Measurements from ENCODE around the gene THAP4. TPM values are rescaled to one million over a fixed set of nuclear protein-coding genes. Genes with fewer than 3 reads are reported as not detected.

Gene THAP4
- total and polyA plus RNA-seq, 2 experiments from 2014 or later, result 62.9 to 80.4 TPM

GRCh38 chr2:241563031-241563507 lies 73.9 kb downstream of the THAP4 start (continued):
- TF ChIP-seq, protein P1, sequence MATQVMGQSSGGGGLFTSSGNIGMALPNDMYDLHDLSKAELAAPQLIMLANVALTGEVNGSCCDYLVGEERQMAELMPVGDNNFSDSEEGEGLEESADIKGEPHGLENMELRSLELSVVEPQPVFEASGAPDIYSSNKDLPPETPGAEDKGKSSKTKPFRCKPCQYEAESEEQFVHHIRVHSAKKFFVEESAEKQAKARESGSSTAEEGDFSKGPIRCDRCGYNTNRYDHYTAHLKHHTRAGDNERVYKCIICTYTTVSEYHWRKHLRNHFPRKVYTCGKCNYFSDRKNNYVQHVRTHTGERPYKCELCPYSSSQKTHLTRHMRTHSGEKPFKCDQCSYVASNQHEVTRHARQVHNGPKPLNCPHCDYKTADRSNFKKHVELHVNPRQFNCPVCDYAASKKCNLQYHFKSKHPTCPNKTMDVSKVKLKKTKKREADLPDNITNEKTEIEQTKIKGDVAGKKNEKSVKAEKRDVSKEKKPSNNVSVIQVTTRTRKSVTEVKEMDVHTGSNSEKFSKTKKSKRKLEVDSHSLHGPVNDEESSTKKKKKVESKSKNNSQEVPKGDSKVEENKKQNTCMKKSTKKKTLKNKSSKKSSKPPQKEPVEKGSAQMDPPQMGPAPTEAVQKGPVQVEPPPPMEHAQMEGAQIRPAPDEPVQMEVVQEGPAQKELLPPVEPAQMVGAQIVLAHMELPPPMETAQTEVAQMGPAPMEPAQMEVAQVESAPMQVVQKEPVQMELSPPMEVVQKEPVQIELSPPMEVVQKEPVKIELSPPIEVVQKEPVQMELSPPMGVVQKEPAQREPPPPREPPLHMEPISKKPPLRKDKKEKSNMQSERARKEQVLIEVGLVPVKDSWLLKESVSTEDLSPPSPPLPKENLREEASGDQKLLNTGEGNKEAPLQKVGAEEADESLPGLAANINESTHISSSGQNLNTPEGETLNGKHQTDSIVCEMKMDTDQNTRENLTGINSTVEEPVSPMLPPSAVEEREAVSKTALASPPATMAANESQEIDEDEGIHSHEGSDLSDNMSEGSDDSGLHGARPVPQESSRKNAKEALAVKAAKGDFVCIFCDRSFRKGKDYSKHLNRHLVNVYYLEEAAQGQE (IDR thresholded peaks at IDR 0.05; ENCODE audit: unreplicated experiment), result no peak
- TF ChIP-seq ZNF114 (CRISPR knock-in tag; IDR thresholded peaks at IDR 0.05) (no peak), ZNF331 (CRISPR knock-in tag; IDR thresholded peaks at IDR 0.05; ENCODE audit: low read depth) (no peak), CTCF (conservative IDR thresholded peaks at IDR 0.05; ENCODE audit: low read depth in 2 of 2) (no peak), EZH2 (IDR thresholded peaks at IDR 0.05; ENCODE audit: low read depth, unreplicated experiment) (no peak)

DNA sequence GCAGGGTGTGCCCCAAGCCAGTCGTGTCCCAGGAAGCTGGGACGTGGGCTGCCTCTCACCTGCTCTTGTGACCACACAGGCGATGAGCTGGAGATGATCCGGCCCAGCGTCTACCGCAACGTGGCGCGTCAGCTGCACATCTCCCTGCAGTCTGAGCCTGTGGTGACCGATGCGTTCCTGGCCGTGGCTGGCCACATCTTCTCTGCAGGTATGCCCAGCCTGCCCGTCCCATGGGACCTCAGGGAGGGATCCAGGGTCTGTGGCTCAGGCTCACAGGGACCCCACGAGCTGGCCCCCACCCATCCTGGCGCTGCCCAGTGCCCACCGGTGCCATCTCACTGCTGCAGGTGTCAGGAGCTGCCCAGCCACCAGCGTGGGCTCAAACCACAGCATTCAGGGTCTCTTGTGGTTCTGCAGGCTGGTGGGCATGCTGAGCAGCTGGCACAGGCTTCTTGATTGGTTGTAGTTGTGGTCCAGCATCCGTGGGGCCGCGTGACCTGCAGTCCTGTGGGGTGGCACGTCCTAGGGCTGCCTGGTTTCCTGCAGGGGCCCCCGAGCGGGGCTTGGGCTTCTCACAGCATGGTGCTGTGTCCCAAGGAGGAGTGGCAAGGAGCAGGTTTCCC lies 74.6 kb downstream of the THAP4 start:
- Mint-ChIP-seq H3K36me3 (ENCODE audit: low read depth) (peaks cover 3% of the 10 kb centered on the region; the same call in 2 of the 3 replicates), H3K27me3 (ENCODE audit: insufficient read depth, low read depth, poor library complexity) (peaks cover 19% of the 10 kb centered on the region), H3K9me3 (peaks cover 7% of the 10 kb centered on the region; the same call in 2 of the 3 replicates), H3K4me3 (no peak overlapping the region), H3K27ac (no peak overlapping the region), H3K4me1 (peaks cover 12% of the 10 kb centered on the region; the same call in 2 of the 3 replicates)
- Histone ChIP-seq H3K27me3 (ENCODE audit: insufficient read depth) (peaks cover 8% of the 10 kb centered on the region; the same call in 1 of the 2 replicates), H3F3A (replicated peaks; ENCODE audit: low read depth) (no peaks in the 10 kb centered on the region), H4K20me1 (replicated peaks; ENCODE audit: insufficient read depth) (peaks cover 14% of the 10 kb centered on the region), H3K4me3 (no peak overlapping the region), H3K4me2 (no peak overlapping the region), H3K4me1 (ENCODE audit: insufficient read depth) (no peaks in the 10 kb centered on the region; the same call in 1 of the 2 replicates), H3K36me3 (ENCODE audit: insufficient read depth) (no peaks in the 10 kb centered on the region), H3K79me2 (replicated peaks; ENCODE audit: insufficient read depth) (peaks cover 4% of the 10 kb centered on the region), H3K9me2 (ENCODE audit: insufficient read depth) (no peaks in the 10 kb centered on the region), H3K27ac (ENCODE audit: low read depth) (no peak overlapping the region), H2AFZ (no peak overlapping the region)
- no peak for ATAC-seq
- DNase-seq (ENCODE audit: low spot score), result no peak
- TF ChIP-seq POLR2AphosphoS5 (IDR thresholded peaks at IDR 0.05; ENCODE audit: low read depth), result no peak
- TF ChIP-seq CTCF (conservative IDR thresholded peaks at IDR 0.05; ENCODE audit: low read depth in 2 of 2), result no peak
